GM13976 (cell line): ENCODE data around the gene ACAA2.

Source experiments
- DNase-seq: peaks from one replicate; pipeline ENCODE4 v3.0.0; 2012; ENCODE audit warnings: low spot score
- in situ Hi-C: fragments of 300-500 bp; cut with MboI; formaldehyde crosslinking; loops from one replicate; pipeline ENCODE4 v1.12.0; 2022; ENCODE audit warnings: low sequenced_read_pairs, mixed read lengths, inconsistent platforms; ENCODE audit not compliant: unreplicated experiment
- TF ChIP-seq, protein P1 (sequence below): IDR thresholded peaks from 2 replicates; pipeline ENCODE4 v1.5.1; 2012; ENCODE audit warnings: borderline replicate concordance, mild to moderate bottlenecking; ENCODE audit not compliant: insufficient read depth; ENCODE audit errors: extremely low read depth, missing control alignments, control extremely low read depth

Gene ACAA2

DNA sequence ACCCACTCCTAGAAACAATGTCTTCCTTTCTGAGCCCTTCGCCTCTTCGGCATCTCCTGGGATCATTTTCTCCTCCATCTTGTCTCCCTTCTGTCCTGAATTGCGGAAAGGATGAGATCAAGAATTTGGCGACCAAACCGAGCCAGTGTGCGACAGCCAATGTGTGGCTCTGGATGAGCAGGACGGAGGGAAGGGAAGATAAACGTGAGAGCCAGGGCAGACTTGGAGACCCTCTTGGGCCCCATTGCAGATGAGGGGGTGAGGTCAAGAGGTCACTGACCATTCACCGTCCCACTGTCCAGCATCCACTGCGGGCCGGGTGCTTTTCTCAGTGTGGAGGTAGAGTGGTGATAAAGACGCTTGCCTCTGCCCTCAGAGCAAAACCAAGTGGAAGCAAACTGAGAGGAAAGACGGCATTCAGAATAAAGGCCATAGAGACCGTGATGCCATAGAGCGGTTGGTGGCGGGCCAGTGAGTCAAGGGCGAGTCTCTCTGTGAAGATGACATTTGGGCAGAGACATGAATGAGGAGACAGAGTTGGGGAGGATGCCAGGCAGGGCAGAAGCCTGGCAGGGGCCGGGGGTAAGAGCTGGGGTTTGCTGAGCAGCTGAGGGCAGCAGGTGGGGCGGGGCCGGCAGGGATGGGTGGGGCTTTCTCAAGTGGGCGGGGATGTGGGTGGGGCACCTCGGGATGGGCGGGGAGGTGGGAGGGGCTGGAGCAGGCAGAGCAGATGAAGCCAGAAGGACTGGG, 55.6 kb downstream of the ACAA2 start:
- peak; percentile 53 for DNase-seq
- TF ChIP-seq, protein P1, sequence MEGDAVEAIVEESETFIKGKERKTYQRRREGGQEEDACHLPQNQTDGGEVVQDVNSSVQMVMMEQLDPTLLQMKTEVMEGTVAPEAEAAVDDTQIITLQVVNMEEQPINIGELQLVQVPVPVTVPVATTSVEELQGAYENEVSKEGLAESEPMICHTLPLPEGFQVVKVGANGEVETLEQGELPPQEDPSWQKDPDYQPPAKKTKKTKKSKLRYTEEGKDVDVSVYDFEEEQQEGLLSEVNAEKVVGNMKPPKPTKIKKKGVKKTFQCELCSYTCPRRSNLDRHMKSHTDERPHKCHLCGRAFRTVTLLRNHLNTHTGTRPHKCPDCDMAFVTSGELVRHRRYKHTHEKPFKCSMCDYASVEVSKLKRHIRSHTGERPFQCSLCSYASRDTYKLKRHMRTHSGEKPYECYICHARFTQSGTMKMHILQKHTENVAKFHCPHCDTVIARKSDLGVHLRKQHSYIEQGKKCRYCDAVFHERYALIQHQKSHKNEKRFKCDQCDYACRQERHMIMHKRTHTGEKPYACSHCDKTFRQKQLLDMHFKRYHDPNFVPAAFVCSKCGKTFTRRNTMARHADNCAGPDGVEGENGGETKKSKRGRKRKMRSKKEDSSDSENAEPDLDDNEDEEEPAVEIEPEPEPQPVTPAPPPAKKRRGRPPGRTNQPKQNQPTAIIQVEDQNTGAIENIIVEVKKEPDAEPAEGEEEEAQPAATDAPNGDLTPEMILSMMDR = no peak
- in situ Hi-C loops = no loop called here

DNA sequence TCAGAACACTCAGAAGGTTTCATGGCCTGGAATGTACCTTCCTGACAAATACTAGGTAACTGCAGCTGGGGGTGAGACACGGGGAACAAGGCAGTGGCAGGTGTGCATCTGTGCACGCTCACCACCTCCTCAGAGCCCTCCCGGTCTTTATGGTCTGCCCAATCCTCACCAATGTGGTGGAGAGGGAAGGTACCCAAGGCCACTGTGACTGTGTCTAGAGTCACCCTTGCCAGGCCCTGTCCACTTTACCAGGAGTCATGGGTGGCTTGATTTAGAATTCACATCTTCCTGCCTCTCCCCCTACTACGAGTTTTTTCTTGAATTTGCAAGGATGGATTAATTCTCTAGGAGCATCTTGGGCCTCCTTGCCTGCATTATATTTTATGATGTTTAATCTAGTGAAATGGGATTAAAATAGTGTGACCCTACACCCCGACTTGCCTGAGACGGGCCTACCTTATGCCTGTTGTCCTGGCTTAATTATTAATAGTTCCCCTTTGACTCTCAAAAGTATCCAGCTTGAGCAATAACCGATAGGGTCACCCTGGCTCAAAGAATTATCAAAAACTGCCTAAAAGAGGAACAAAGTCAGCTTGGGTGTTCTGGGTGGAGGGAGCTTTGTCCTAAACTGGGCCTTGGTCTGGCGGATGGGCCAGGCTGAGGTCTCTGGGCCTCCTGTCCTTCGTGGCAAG, 56.5 kb downstream of the ACAA2 start:
- in situ Hi-C loops = no loop called here
- TF ChIP-seq, protein P1 = no peak

DNA sequence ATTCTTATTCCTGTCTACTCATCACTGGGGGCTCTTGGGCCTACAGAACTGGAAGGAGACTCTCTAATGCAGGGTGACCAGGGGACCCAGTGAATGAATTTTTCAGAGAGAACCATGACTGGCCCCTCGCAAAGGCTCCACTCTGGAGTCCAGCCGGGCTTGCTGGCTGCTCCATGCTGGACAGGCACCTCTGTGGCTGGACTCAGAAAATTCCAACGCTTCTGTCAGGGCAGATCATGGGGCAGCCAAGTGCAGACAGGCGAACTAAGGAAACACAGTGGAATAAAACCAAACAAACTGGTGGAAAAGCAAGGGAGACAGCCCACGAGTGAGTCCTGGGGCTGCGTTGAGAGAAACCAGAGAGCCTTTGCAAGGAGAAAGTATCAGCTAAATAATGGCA, 57.2 kb downstream of the ACAA2 start:
- in situ Hi-C loops = no loop called here
- TF ChIP-seq, protein P1 = no peak
- no peak for DNase-seq

More for the DNA sequence above, 56.5 kb downstream of the ACAA2 start:
- no peak for DNase-seq

DNA sequence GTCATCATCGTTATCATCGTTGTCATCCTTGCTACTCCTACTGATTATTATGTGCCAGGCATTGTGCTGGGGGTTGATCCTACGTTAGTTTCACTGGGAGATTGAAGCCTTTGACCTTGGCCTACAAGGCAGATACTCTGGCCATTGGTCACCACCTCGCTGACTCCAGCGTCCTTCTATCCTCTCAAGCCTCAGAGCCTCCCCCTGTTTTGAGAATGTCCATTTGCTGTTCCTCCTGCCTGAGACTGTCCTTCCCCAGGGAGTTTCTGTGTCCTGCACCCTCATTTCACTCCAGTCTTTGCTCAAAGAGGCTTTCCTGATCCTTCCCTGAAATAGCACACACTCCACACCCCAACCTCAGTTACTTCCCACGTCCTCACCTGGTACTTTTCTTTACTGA, 57.8 kb downstream of the ACAA2 start:
- TF ChIP-seq, protein P1 = no peak
- in situ Hi-C loops = no loop called here
- DNase-seq = no peak

DNA sequence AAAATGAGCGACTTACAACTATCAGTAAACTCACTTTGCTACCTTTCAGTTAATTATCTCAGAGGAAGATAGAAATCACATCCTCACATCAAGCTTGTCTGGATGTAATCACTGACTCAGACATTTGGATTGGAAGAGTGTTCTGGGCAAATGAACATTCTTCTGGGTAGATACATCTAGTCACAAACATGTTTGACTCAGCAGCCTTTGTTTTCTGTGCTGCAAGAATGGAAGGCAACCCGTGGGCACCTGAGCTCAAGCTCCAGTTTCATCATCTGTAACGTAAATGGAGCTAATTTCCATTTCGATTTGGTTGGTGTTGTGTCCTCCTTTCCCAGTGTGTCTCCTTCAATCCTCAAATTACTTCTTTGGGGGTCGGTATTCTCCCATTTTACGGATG, 58.5 kb downstream of the ACAA2 start:
- DNase-seq = no peak
- TF ChIP-seq, protein P1 = no peak
- in situ Hi-C loops = no loop called here

DNA sequence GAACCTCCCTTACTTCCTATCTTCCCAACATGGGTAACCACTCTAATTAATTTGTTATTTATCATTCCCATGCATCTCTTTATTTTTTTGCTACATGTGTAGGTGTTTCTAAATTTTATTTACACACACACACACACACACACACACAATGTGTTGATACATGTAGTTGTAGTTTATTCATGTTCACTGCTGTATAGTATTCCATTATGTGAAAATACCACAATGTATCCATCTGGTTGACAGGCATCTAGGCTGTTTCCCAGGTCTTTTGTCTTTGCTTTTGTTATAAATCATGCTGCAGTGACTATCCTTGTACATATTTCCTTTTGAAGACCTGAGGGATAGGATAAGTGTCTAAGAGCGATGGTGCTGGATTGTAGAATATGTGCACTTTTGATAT, 59.7 kb downstream of the ACAA2 start:
- TF ChIP-seq, protein P1 = no peak
- DNase-seq = no peak
- in situ Hi-C loops = no loop called here
